GM12891 (cell line): ENCODE measurements around the gene DIDO1.

ENCODE experiments used
- POLR2A ChIP-seq: IDR thresholded peaks from 2 replicates; pipeline ENCODE4 v1.6.1; 2011; ENCODE audit warnings: low read depth, low read length, control low read depth
- POLR2AphosphoS5 ChIP-seq: IDR thresholded peaks from 2 replicates; pipeline ENCODE4 v1.6.1; 2011; ENCODE audit warnings: low read depth, low read length, control low read depth
- SPI1 ChIP-seq: IDR thresholded peaks from 2 replicates; pipeline ENCODE4 v1.6.1; 2011; ENCODE audit warnings: low read depth, low read length, control low read depth
- TAF1 ChIP-seq: IDR thresholded peaks from 2 replicates; pipeline ENCODE4 v1.6.1; 2011; ENCODE audit warnings: low read depth, low read length, control low read depth

DNA sequence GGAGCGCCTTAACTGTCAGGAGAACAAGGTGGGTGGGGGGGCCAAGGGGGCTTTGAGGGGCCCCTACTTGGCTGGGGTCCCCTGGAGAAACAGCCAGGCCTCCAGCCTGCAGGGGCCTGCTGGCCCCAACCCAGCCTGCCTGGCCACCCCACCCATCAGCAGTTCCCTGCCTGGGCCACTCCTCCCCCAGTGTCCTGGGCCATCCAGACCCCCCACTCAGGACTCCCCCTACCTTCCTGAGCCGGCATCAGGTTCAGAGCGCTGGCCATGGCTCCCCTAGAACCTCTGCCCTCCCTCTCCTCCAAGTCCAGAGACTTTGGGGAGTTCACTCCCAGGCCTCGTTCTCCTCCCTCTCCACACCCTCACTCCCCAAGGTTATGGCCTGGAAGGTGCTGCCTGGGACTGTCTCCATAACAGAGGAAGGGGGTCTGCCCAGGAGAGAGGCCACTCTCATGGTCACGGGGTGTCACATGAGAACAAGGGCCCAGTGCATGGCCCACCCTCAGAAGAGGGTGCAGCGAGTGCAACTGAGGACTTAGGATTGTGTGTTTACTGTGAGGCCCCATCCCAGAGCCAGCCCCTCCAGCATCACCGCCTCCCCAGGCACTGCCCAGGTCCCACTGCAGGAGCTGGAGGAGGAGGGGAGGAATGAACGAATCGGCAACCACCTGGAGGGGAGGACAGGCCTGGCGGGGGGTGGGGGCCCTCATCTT is 32.2 kb upstream of the DIDO1 start:
- no peak for TF ChIP-seq TAF1
- TF ChIP-seq POLR2AphosphoS5 = no peak
- no peak for TF ChIP-seq POLR2A
- no peak for TF ChIP-seq SPI1
